GM12892 (cell line): ENCODE results near the gene GLO1.

ENCODE experiments used
- POLR2A ChIP-seq: IDR thresholded peaks from 2 replicates; pipeline ENCODE4 v1.6.1; 2011; ENCODE audit warnings: low read depth, low read length, control low read depth
- TAF1 ChIP-seq: IDR thresholded peaks from 2 replicates; pipeline ENCODE4 v1.6.1; 2011; ENCODE audit warnings: low read depth, mild to moderate bottlenecking, control low read depth, low read length, borderline replicate concordance

DNA sequence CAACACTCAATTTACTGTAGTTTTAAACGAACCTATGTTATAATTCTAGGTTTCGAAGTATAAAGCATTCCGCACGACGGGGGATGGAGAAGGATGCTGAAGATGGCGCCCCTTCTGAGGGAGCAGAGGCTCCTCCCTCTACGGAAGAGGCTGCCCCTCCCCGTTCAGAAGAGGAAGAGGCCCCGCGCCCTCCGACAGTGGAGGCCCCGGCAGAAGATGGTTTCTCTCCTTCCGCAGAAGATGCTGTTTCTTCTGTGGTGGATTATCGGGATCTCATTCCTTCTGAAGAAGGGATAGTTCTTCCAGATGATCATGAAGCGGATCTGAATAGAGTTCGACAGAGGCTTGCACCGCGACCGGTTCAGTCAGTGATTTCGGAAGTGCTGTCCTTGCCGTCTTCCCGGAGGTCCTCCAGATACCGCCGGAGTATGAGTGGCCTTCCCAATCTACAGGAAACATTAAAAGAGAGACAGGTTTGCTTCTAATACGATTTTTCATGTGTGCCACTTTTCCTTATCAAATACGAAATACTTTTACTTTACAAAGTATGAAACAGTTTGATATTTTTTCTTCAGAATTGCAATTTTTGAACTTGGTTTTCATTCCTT lies 19.9 kb upstream of the GLO1 start:
- TF ChIP-seq POLR2A (no peak), TAF1 (no peak)
